ENCODE results near the gene PCDHGB5. TPM values are rescaled to one million over a fixed set of nuclear protein-coding genes. Genes with fewer than 3 reads are reported as not detected.

Gene PCDHGB5
- total and polyA plus RNA-seq, 2 of the 13 experiments (the other 11 are each of a cell fraction or from before 2014, with no cell fraction given), result 0.08 to 0.44 TPM

GRCh38 chr5:141427783-141428426, 30.2 kb downstream of the PCDHGB5 start:
- Histone ChIP-seq H3K27me3 (ENCODE audit: control insufficient read depth in 1 of 2, insufficient read depth in 2 of 2, low read length in 2 of 2) (no peaks in the 10 kb centered on the region), H3K9me3 (ENCODE audit: low read length) (peaks cover 19% of the 10 kb centered on the region; the same call in 1 of the 2 replicates), H3K4me3 (replicated peaks in 1 of 3; ENCODE audit: insufficient read depth in 1 of 3, low read depth in 2 of 3, low read length in 3 of 3) (no peak overlapping the region), H3K4me2 (ENCODE audit: low read depth, low read length) (no peak overlapping the region), H3K79me2 (ENCODE audit: insufficient read depth, low read length) (no peaks in the 10 kb centered on the region), H3K4me1 (ENCODE audit: insufficient read depth, low read length) (no peaks in the 10 kb centered on the region), H3K9ac (ENCODE audit: insufficient read depth, low read depth, low read length) (no peak overlapping the region), H3K27ac (ENCODE audit: extremely low read length, insufficient read depth, low read length) (no peak overlapping the region), H2AFZ (ENCODE audit: low read length) (no peak overlapping the region), H3K36me3 (replicated peaks in 1 of 2; ENCODE audit: control insufficient read depth in 1 of 2, insufficient read depth in 2 of 2, low read length in 2 of 2) (no peaks in the 10 kb centered on the region), H4K20me1 (ENCODE audit: insufficient read depth, low read length) (no peaks in the 10 kb centered on the region)
- DNase-seq (ENCODE audit: low spot score) (no peak), ATAC-seq (no peak), FAIRE-seq (no peak)
- intact Hi-C loops (cut with micrococcal nuclease; ENCODE audit: unreplicated experiment), result no loop called here
- in situ Hi-C loops (cut with HindIII; ENCODE audit: extremely low pct_ligation_motif_present, low pct_unique_long_range_greater_than_20kb), result no loop called here
- CTCF ChIA-PET (ENCODE audit: low intra/inter-chr PET ratio, low total read pairs), result no interaction called here
- BruUV-seq (replicated peaks), result no TSS peak
- TF ChIP-seq ZNF746 (CRISPR knock-in tag; IDR thresholded peaks at IDR 0.05) (no peak), SOX5 (CRISPR knock-in tag; IDR thresholded peaks at IDR 0.05; ENCODE audit: borderline replicate concordance) (no peak), MAFG (CRISPR knock-in tag; IDR thresholded peaks at IDR 0.05) (no peak), ZNF547 (CRISPR knock-in tag; IDR thresholded peaks at IDR 0.05) (no peak), NR0B2 (CRISPR knock-in tag; IDR thresholded peaks at IDR 0.05) (no peak), PRDM10 (CRISPR knock-in tag; IDR thresholded peaks at IDR 0.05; ENCODE audit: low read depth) (no peak), ZNF503 (CRISPR knock-in tag; IDR thresholded peaks at IDR 0.05) (no peak), PRMT3 (CRISPR knock-in tag; IDR thresholded peaks at IDR 0.05; ENCODE audit: borderline replicate concordance, low read depth) (no peak), HNRNPL (IDR thresholded peaks at IDR 0.05; ENCODE audit: low read depth, low read length) (no peak), ZNF101 (CRISPR knock-in tag; IDR thresholded peaks at IDR 0.05; ENCODE audit: borderline replicate concordance, low read depth) (no peak)
- POLR2A ChIA-PET, result no interaction called here
- 82% methylated on average over 26 of the region's 53 CpGs for WGBS (ENCODE audit: low lambda C conversion rate)
